Peyer's patch (tissue), 4 donors: Measurements from ENCODE around the gene TDO2. TPM values are rescaled to one million over a fixed set of nuclear protein-coding genes. Genes with fewer than 3 reads are reported as not detected.

Source experiments
- DNase-seq, 3 donors: peaks; one replicate each; pipeline ENCODE4 v3.0.0-alpha.2; 2017 to 2019
- H3K27ac ChIP-seq, 4 donors: fragments of 200-600 bp; sonication (generic); one replicate each; pipeline ENCODE4 v1.5.1; 2016 to 2019
- H3K27me3 ChIP-seq, 2 donors: fragments of 200-600 bp; sonication (generic); one replicate each; pipeline ENCODE4 v1.5.1; 2019
- H3K36me3 ChIP-seq, 3 donors: fragments of 200-600 bp; sonication (generic); one replicate each; pipeline ENCODE4 v1.5.1; 2016 to 2019
- H3K4me1 ChIP-seq, 4 donors: fragments of 200-600 bp; sonication (generic); one replicate each; pipeline ENCODE4 v1.5.1; 2016 to 2019
- H3K4me3 ChIP-seq, 4 donors: fragments of 200-600 bp; sonication (generic); 1 replicate in 3 of 4; 2 replicates in 1 of 4; pipeline ENCODE4 v1.5.1; 2016 to 2019; ENCODE audit warnings: mild to moderate bottlenecking in 1 of 4
- H3K9me3 ChIP-seq, 4 donors: fragments of 200-600 bp; sonication (generic); one replicate each; pipeline ENCODE4 v1.5.1; 2016 to 2019; ENCODE audit warnings: mild to moderate bottlenecking in 1 of 4
- POLR2A ChIP-seq, 2 donors: fragments of 450-650 bp; IDR thresholded peaks; one replicate each; pipeline ENCODE4 v1.5.1; 2017; ENCODE audit warnings: antibody characterized with exemption in 2 of 2, mild to moderate bottlenecking in 2 of 2, moderate library complexity in 2 of 2
- total RNA-seq, 4 donors: library from RNA; depleted of rRNA; stranded (reverse); fragments of >200 nt; gene quantifications; one replicate each; pipeline ENCODE4 v1.1.0, GENCODE V29; 2016
- TF ChIP-seq, protein P1 (sequence below), 6 experiments: fragments of 450-650 bp in 4 of 6; fragments of 200-600 bp in 2 of 6; sonication (generic) in 1 of 6; IDR thresholded peaks; one replicate each; pipeline ENCODE4 v1.5.1; 2017 to 2019; ENCODE audit warnings: antibody characterized with exemption in 6 of 6, mild to moderate bottlenecking in 3 of 6, moderate library complexity in 1 of 6

Gene TDO2
- total RNA-seq, 4 donors from 2014 or later, result 5.0 TPM; not detected in 3

DNA sequence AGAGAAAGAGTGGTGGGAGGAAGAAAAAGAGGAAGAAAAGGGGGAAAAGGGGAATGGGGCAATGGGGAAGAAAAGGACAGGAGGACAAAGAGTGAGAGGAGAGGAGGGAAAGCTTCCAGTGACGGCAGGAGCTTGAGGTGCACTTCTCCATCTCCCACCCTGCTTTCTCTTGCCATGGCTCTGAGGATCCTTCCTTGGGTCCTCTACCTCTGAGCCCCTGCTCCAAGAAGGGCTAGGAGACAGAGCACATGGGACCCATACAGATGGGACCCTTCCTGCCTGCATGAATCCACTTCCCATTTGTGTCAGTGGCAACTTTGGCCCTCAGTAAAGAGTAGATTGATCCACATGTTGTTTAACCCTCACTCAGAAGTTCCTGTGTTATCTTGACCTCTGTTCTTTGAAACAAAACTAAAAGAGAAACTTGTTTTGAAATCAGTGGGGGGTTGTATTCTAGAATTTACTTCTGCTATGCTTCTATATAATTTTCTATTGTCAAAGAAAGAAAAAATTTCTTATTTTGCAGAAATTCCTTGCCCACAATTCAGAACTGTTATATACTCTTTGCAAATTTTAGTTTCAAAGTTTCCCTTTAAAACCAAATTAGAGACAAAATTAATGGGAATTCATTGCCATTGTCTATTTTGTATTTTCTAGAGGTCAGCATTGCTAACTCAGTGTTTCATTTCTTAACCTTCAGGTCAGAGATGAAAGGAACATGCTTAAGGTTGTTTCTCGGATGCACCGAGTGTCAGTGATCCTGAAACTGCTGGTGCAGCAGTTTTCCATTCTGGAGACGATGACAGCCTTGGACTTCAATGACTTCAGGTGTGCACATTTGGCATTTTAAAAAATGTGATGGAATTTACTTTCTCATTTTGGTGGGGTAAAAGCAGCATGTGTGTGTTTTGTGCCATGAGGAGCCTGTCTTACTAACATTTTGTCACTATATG, 5.0 kb downstream of the TDO2 start:
- TF ChIP-seq POLR2A (IDR thresholded peaks at IDR 0.05), result no peak
- TF ChIP-seq, protein P1, sequence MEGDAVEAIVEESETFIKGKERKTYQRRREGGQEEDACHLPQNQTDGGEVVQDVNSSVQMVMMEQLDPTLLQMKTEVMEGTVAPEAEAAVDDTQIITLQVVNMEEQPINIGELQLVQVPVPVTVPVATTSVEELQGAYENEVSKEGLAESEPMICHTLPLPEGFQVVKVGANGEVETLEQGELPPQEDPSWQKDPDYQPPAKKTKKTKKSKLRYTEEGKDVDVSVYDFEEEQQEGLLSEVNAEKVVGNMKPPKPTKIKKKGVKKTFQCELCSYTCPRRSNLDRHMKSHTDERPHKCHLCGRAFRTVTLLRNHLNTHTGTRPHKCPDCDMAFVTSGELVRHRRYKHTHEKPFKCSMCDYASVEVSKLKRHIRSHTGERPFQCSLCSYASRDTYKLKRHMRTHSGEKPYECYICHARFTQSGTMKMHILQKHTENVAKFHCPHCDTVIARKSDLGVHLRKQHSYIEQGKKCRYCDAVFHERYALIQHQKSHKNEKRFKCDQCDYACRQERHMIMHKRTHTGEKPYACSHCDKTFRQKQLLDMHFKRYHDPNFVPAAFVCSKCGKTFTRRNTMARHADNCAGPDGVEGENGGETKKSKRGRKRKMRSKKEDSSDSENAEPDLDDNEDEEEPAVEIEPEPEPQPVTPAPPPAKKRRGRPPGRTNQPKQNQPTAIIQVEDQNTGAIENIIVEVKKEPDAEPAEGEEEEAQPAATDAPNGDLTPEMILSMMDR (IDR thresholded peaks at IDR 0.05), result no peak
- DNase-seq, result no peak
- H3K4me1 ChIP-seq, result no peaks in the 10 kb centered on the region
- H3K27ac ChIP-seq, result no peak overlapping the region
- H3K9me3 ChIP-seq, result no peaks in the 10 kb centered on the region
- no peaks in the 10 kb centered on the region for H3K36me3 ChIP-seq
- H3K27me3 ChIP-seq, result no peaks in the 10 kb centered on the region
- no peak overlapping the region for H3K4me3 ChIP-seq

DNA sequence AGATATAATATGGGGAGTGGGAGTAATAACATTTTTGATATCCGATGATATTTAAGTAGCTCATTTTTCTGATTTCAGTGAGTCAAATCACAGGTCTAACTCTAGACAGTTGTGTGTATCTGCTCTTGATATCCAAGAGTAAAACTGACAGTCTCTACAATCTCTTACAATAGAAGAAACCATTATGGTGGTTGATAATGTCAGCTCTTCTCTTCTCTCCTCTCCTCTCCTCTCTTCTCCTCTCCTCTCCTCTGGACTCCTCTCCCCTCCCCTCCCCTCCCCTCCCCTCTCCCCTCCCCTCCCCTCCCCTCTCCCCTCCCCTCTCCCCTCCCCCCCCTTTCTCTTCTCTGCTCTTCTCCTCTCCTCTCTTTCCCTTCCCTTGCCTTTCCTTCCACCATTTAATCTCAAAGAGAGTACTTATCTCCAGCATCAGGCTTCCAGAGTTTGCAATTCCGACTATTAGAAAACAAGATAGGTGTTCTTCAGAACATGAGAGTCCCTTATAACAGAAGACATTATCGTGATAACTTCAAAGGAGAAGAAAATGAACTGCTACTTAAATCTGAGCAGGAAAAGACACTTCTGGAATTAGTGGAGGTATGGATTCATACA, 6.2 kb downstream of the TDO2 start:
- DNase-seq, result no peak
- Histone ChIP-seq H3K27ac (no peak overlapping the region), H3K36me3 (no peaks in the 10 kb centered on the region), H3K4me3 (no peak overlapping the region), H3K27me3 (no peaks in the 10 kb centered on the region), H3K9me3 (no peaks in the 10 kb centered on the region), H3K4me1 (no peaks in the 10 kb centered on the region)
- TF ChIP-seq POLR2A (IDR thresholded peaks at IDR 0.05), result no peak

DNA sequence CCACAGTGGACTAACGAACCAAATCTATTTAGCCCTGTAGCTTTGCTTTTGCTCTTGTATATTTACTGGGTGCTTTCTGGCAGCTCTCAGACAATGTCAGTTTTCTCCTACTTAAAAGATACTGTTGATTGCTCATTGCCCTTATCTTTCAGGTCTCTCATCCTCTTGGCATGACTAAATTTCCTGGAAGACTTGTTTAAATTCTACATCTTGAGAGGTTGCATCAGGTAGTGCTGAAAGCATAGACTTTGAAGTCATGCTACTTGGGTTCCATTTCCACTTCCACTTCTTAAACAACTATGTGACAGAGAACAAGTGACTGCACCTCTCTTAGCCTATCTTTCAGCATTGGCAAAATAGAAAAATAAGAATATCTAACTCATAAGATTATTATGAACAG, 8.4 kb downstream of the TDO2 start:
- Histone ChIP-seq H3K27ac (no peak overlapping the region), H3K4me3 (no peak overlapping the region), H3K9me3 (no peaks in the 10 kb centered on the region), H3K27me3 (no peaks in the 10 kb centered on the region), H3K4me1 (no peaks in the 10 kb centered on the region), H3K36me3 (no peaks in the 10 kb centered on the region)
- no peak for DNase-seq
- no peak for TF ChIP-seq POLR2A (IDR thresholded peaks at IDR 0.05)
- TF ChIP-seq, protein P1 (IDR thresholded peaks at IDR 0.05), result no peak

DNA sequence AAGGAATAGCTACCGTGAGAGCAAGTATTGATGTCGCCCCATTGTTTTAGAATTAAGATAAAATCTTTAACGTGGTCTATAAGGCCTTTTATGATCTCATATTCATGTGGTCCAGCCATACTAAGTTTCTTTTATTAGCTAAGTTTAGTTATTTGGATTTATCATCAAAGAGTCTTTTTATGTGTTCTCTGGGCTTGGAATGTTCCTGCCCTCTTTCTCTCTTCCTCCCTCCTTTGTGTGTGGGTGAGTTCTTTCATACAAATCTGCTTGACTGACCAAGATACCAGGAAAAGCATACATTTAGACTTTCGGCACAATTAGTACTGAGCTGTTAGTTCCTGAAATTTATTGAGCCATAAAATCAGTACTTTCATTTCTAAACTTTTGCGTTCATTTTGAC, 11.3 kb downstream of the TDO2 start:
- DNase-seq, result no peak
- Histone ChIP-seq H3K9me3 (no peaks in the 10 kb centered on the region), H3K27me3 (no peaks in the 10 kb centered on the region), H3K4me3 (no peak overlapping the region), H3K27ac (no peak overlapping the region), H3K36me3 (no peaks in the 10 kb centered on the region), H3K4me1 (no peaks in the 10 kb centered on the region)
- TF ChIP-seq, protein P1 (IDR thresholded peaks at IDR 0.05), result no peak
- no peak for TF ChIP-seq POLR2A (IDR thresholded peaks at IDR 0.05)

DNA sequence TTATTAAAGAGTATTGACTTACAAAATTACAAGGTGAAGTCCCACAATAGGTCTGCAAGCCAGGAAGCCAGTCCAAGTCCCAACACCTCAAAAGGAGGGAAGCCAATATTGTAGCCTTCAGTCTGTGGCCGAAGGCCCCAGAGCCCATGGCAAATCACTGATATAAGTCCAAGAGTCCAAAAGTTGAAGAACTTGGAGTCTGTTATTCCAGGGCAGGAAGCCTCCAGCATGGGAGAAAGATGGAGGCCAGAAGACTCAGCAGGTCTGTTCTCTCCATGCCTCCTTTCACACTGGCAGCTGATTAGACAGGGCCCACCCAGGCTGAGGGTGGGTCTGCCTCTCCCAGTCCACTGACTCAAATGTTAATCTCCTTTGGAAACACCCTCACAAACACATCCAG, 18.1 kb downstream of the TDO2 start:
- Histone ChIP-seq H3K27me3 (no peaks in the 10 kb centered on the region), H3K4me1 (no peaks in the 10 kb centered on the region), H3K36me3 (peaks cover 0 to 11% (median 0%) of the 10 kb centered on the region in 3 donors), H3K4me3 (no peak overlapping the region), H3K27ac (no peak overlapping the region), H3K9me3 (no peaks in the 10 kb centered on the region)
- no peak for DNase-seq
- TF ChIP-seq, protein P1 (IDR thresholded peaks at IDR 0.05), result no peak
- no peak for TF ChIP-seq POLR2A (IDR thresholded peaks at IDR 0.05)

DNA sequence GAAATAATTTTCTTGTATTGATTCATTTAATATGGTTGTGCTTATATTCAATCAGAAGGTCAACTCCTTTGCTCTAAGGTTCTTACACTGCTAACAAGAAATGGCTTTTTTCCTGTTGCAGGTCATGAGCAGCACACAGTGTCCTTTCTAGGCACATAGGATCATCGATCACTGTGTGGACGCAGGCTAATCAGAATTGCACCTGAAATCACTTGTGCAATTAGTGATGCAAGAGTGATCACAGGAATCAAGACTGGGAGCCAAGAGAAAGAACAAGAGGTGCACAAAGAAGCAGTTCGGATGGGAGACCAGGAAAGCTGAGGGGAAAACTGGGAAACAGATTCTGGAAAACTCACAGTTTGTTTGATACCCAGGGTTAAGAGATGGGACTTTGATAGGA, 21.1 kb downstream of the TDO2 start:
- Histone ChIP-seq H3K27me3 (no peaks in the 10 kb centered on the region), H3K4me1 (no peaks in the 10 kb centered on the region), H3K4me3 (no peak overlapping the region), H3K27ac (no peak overlapping the region), H3K9me3 (no peaks in the 10 kb centered on the region), H3K36me3 (peaks cover 0 to 25% (median 0%) of the 10 kb centered on the region in 3 donors)
- TF ChIP-seq POLR2A (IDR thresholded peaks at IDR 0.05), result no peak
- TF ChIP-seq, protein P1 (IDR thresholded peaks at IDR 0.05), result no peak
- DNase-seq, result no peak
